ENCODE results near the gene GPX6. TPM values are rescaled to one million over a fixed set of nuclear protein-coding genes. Genes with fewer than 3 reads are reported as not detected.
A peak's percentile ranks its signal among the peaks of the same experiment; 100 is the strongest.
"Not testable (repeated sequence)": the region's sequence is repeated elsewhere in the genome, so short reads cannot be mapped to it uniquely, and the experiment has no call there.

Gene GPX6
- total and polyA plus RNA-seq, 8 donors, result 0.71 to 2.0 (median 1.5) TPM; not detected in 2

GRCh38 chr6:28525496-28526039, 10.0 kb upstream of the GPX6 start, which contains the start of gene GPX5:
Gene GPX5, plus strand, starts transcription at chr6:28525881. Its CDS starts 133 bp downstream, at chr6:28526014.
- Histone ChIP-seq H3K27ac (no peak within 1 kb of the TSS), H3K4me1 (no peaks in the 10 kb centered on the region), H3K4me3 (no peak within 1 kb of the TSS), H3K9me3 (no peaks in the 10 kb centered on the region), H3K27me3 (peaks cover 0 to 62% of the 10 kb centered on the region in 2 donors), H3K36me3 (no peaks in the 10 kb centered on the region)
- ATAC-seq (no peak), DNase-seq (no peak)
- TF ChIP-seq CTCF (IDR thresholded peaks at IDR 0.05), result no peak
- intact Hi-C loops (cut with DNase I), result no loop called here

- ATAC-seq (no peak), DNase-seq (peak in 2 of 4 donors; percentile 5 to 33)
- Histone ChIP-seq H3K36me3 (no peaks in the 10 kb centered on the region), H3K9me3 (no peaks in the 10 kb centered on the region), H3K4me1 (no peaks in the 10 kb centered on the region), H3K4me3 (no peak overlapping the region), H3K27ac (no peak overlapping the region), H3K27me3 (peaks cover 0 to 53% of the 10 kb centered on the region in 2 donors)
- TF ChIP-seq CTCF (IDR thresholded peaks at IDR 0.05), result no peak
- intact Hi-C loops (cut with DNase I), result no loop called here
Observed at GRCh38 chr6:28523241-28523622, 7.6 kb upstream of the GPX6 start.

- no peaks in the 10 kb centered on the region for H3K9me3 ChIP-seq
- DNase-seq (no peak), ATAC-seq (no peak)
- no peak for TF ChIP-seq CTCF (IDR thresholded peaks at IDR 0.05)
- intact Hi-C loops (cut with DNase I), result no loop called here
- H3K27me3 ChIP-seq, result peaks cover 0 to 53% of the 10 kb centered on the region in 2 donors
- no peaks in the 10 kb centered on the region for H3K36me3 ChIP-seq
- no peak overlapping the region for H3K27ac ChIP-seq
- H3K4me3 ChIP-seq, result no peak overlapping the region
- H3K4me1 ChIP-seq, result no peaks in the 10 kb centered on the region
Observed at GRCh38 chr6:28522594-28523240, 7.1 kb upstream of the GPX6 start.

GRCh38 chr6:28517964-28518363, 2.4 kb upstream of the GPX6 start:
- H3K4me1 ChIP-seq, result no peaks in the 10 kb centered on the region
- no peaks in the 10 kb centered on the region for H3K36me3 ChIP-seq
- intact Hi-C loops (cut with DNase I), result no loop called here
- H3K9me3 ChIP-seq, result no peaks in the 10 kb centered on the region
- H3K27ac ChIP-seq, result no peak overlapping the region
- DNase-seq (no peak), ATAC-seq (no peak)
- no peak for TF ChIP-seq CTCF (IDR thresholded peaks at IDR 0.05)
- H3K27me3 ChIP-seq, result peaks cover 5 to 23% of the 10 kb centered on the region in 2 donors
- no peak overlapping the region for H3K4me3 ChIP-seq

- H3K36me3 ChIP-seq; H3K4me1 ChIP-seq; H3K9me3 ChIP-seq; H3K27ac ChIP-seq; H3K4me3 ChIP-seq; DNase-seq; ATAC-seq; intact Hi-C loops (cut with DNase I): not testable (repeated sequence)
- H3K27me3 ChIP-seq, result peaks cover 5 to 21% of the 10 kb centered on the region in 2 donors
Observed at GRCh38 chr6:28512387-28512786, 3.2 kb downstream of the GPX6 start.
